Suprapubic skin (tissue), 4 donors: ENCODE data around the gene THAP10. TPM values are rescaled to one million over a fixed set of nuclear protein-coding genes. Genes with fewer than 3 reads are reported as not detected.
A peak's percentile ranks its signal among the peaks of the same experiment; 100 is the strongest.

Experiments
- DNase-seq, 2 donors: peaks; one replicate each; pipeline ENCODE4 v3.0.0-alpha.2; 2019; ENCODE audit warnings: low spot score in 2 of 2
- H3K27ac ChIP-seq: fragments of 200-600 bp; sonication (generic); one replicate; pipeline ENCODE4 v1.5.1; 2019
- H3K27me3 ChIP-seq: fragments of 200-600 bp; sonication (generic); one replicate; pipeline ENCODE4 v1.5.1; 2019
- H3K36me3 ChIP-seq: fragments of 200-600 bp; sonication (generic); one replicate; pipeline ENCODE4 v1.5.1; 2019
- H3K4me1 ChIP-seq: fragments of 200-600 bp; sonication (generic); one replicate; pipeline ENCODE4 v1.5.1; 2019
- H3K4me3 ChIP-seq: fragments of 200-600 bp; sonication (generic); one replicate; pipeline ENCODE4 v1.5.1; 2019; ENCODE audit warnings: mild to moderate bottlenecking
- H3K9me3 ChIP-seq: fragments of 200-600 bp; sonication (generic); one replicate; pipeline ENCODE4 v1.5.1; 2019
- CTCF ChIP-seq, 2 donors: fragments of 200-600 bp in 1 of 2; fragments of 450-650 bp in 1 of 2; sonication (generic) in 1 of 2; IDR thresholded peaks; one replicate each; pipeline ENCODE4 v1.5.1; 2016 to 2019; ENCODE audit warnings: antibody characterized with exemption in 2 of 2, mild to moderate bottlenecking in 1 of 2, moderate library complexity in 1 of 2
- EP300 ChIP-seq: sonication (generic); formaldehyde crosslinking; IDR thresholded peaks from one replicate; pipeline ENCODE4 v1.6.1; 2017; ENCODE audit warnings: antibody characterized with exemption
- POLR2A ChIP-seq, 2 donors: fragments of 450-650 bp; IDR thresholded peaks; one replicate each; pipeline ENCODE4 v1.6.1; 2017; ENCODE audit warnings: antibody characterized with exemption in 2 of 2, mild to moderate bottlenecking in 2 of 2, moderate library complexity in 2 of 2
- POLR2AphosphoS5 ChIP-seq, 3 donors: sonication (generic); formaldehyde crosslinking; IDR thresholded peaks; one replicate each; pipeline ENCODE4 v1.6.1; 2017; ENCODE audit warnings: antibody characterized with exemption in 3 of 3
- WGBS: methylation state at CpG from one replicate; pipeline ENCODE4 v1.1.5; 2018; 5-methylcytosine and 5-hydroxymethylcytosine counted together
- total RNA-seq, 4 donors: library from RNA; depleted of rRNA; stranded (reverse); fragments of >200 nt; gene quantifications; one replicate each; pipeline ENCODE4 v1.1.0, GENCODE V29; 2016

The THAP10 gene
- 1 to 10 TPM in 3 of 4 donors, under 1 TPM in 1; 0.87 to 2.7 (median 1.2) TPM for total RNA-seq

DNA sequence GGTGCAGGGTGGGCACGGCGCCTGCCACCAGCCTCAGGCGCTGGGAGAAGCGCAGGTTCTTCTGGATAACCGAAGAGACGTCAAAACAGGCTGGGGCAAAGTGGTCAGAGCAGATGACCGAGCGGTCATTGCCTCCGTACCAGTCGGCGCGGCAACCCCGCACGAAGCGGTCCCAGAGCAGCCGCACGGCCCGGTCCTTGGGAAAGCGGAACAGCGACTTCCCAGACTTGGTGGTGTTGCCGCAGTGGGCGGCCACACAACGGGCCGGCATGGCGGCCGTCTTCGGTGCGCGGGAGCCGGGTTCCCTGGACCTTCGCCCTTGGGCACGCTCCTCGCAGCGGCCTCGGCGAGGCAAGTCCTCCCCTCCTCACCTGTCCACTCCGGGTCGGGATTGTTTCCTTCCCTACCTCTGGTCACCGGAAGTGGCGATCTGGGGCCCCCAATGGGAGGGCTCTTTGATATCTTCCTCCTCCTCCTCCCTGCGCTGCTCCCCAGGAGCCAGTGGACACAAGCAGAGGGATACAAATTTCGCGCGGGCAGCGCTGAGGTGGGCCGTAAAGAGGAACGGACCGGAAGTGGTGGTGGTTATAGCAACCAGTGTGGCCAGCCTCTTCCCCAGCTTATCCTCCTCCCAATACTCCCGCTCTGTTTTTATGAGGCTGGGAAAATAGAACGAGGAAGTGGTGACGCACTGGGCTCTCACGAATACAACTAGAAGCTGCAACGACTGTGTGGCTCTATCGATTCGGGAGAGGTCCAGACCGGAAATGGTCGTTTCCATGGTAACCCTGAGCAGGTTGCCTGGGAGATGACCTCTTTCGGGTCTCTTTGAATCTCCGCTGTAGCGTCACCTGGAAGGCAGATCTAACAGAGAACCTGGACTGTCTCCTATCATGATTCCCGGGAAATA is at the start of gene THAP10, which contains the start of gene LRRC49:
TSS of gene THAP10 (minus strand) at position 432 of the 910 bp plus-strand sequence. CDS start at position 271, 161 bp downstream.
TSS of gene LRRC49 (plus strand) at position 825 of the 910 bp plus-strand sequence. CDS start at position 894, 69 bp downstream.
- Histone ChIP-seq H3K4me1 (peaks cover 24% of the 10 kb centered on the region), H3K9me3 (no peaks in the 10 kb centered on the region), H3K27me3 (no peaks in the 10 kb centered on the region), H3K27ac (peak within 1 kb of the TSS; percentile 78), H3K36me3 (no peaks in the 10 kb centered on the region), H3K4me3 (peak within 1 kb of the TSS; percentile 91)
- under 1% methylated on average over 36 of the region's 61 CpGs for WGBS
- peak; percentile 89 to 91 for DNase-seq
- TF ChIP-seq POLR2A (IDR thresholded peaks at IDR 0.05) (no peak), CTCF (IDR thresholded peaks at IDR 0.05) (no peak), EP300 (no peak), POLR2AphosphoS5 (IDR thresholded peaks at IDR 0.05) (no peak)

GRCh38 chr15:70936326-70936725 is 44.1 kb upstream of the THAP10 start:
- H3K27me3 ChIP-seq = no peaks in the 10 kb centered on the region
- DNase-seq = no peak

DNA sequence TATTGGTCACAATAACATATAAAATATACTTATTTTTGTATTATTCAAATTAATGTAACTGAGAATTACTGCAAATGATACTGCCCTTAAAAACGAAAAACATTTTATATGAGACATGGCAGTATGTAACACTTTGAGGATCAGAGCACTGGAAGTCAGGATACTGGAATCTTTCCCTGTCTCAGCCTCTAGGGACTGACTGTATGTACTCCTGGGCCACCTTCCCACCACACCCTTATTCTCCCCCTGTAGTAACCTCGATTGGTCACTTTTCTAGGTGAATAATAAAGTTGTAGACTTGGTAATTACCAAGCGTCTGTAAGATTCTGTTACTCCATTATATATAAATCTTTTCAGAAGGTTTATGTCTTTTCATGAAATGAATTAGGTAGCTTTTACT is 43.4 kb upstream of the THAP10 start:
- no peaks in the 10 kb centered on the region for H3K4me1 ChIP-seq
- no peaks in the 10 kb centered on the region for H3K36me3 ChIP-seq
- H3K4me3 ChIP-seq = no peak overlapping the region
- DNase-seq = no peak
- no peaks in the 10 kb centered on the region for H3K27me3 ChIP-seq
- TF ChIP-seq CTCF (IDR thresholded peaks at IDR 0.05) (no peak), POLR2A (IDR thresholded peaks at IDR 0.05) (no peak), POLR2AphosphoS5 (IDR thresholded peaks at IDR 0.05) (no peak), EP300 (no peak)
- WGBS = 90% methylated on average over 3 of the region's 3 CpGs
- H3K27ac ChIP-seq = no peak overlapping the region
- no peaks in the 10 kb centered on the region for H3K9me3 ChIP-seq

More at GRCh38 chr15:70936326-70936725, 44.1 kb upstream of the THAP10 start:
- Histone ChIP-seq H3K27ac (no peak overlapping the region), H3K9me3 (no peaks in the 10 kb centered on the region), H3K4me1 (no peaks in the 10 kb centered on the region), H3K36me3 (no peaks in the 10 kb centered on the region), H3K4me3 (no peak overlapping the region)
- TF ChIP-seq EP300 (no peak), POLR2AphosphoS5 (IDR thresholded peaks at IDR 0.05) (no peak), POLR2A (IDR thresholded peaks at IDR 0.05) (no peak), CTCF (IDR thresholded peaks at IDR 0.05) (no peak)
- 28% methylated on average over 4 of the region's 4 CpGs for WGBS

GRCh38 chr15:70933411-70933810 is 41.2 kb upstream of the THAP10 start:
- DNase-seq = no peak
- 76% methylated on average over 3 of the region's 3 CpGs for WGBS
- H3K4me1 ChIP-seq = no peaks in the 10 kb centered on the region
- no peaks in the 10 kb centered on the region for H3K9me3 ChIP-seq
- H3K36me3 ChIP-seq = no peaks in the 10 kb centered on the region
- no peak overlapping the region for H3K27ac ChIP-seq
- TF ChIP-seq POLR2AphosphoS5 (IDR thresholded peaks at IDR 0.05) = no peak
- TF ChIP-seq CTCF (IDR thresholded peaks at IDR 0.05) = no peak
- no peak for TF ChIP-seq EP300
- TF ChIP-seq POLR2A (IDR thresholded peaks at IDR 0.05) = no peak
- H3K27me3 ChIP-seq = no peaks in the 10 kb centered on the region
- H3K4me3 ChIP-seq = no peak overlapping the region

GRCh38 chr15:70932397-70932796 is 40.2 kb upstream of the THAP10 start:
- no peak for TF ChIP-seq CTCF (IDR thresholded peaks at IDR 0.05)
- no peak for TF ChIP-seq POLR2A (IDR thresholded peaks at IDR 0.05)
- no peak for TF ChIP-seq EP300

More at GRCh38 chr15:70932397-70932796, 40.2 kb upstream of the THAP10 start:
- Histone ChIP-seq H3K4me1 (no peaks in the 10 kb centered on the region), H3K36me3 (no peaks in the 10 kb centered on the region), H3K9me3 (no peaks in the 10 kb centered on the region), H3K27me3 (no peaks in the 10 kb centered on the region), H3K27ac (no peak overlapping the region), H3K4me3 (no peak overlapping the region)
- no peak for DNase-seq
- WGBS = 72% methylated on average over 2 of the region's 2 CpGs
